ENCODE measurements around the gene MUC5B. TPM values are rescaled to one million over a fixed set of nuclear protein-coding genes. Genes with fewer than 3 reads are reported as not detected.

Gene MUC5B
- total RNA-seq, 2 donors from 2014 or later: not detected

DNA sequence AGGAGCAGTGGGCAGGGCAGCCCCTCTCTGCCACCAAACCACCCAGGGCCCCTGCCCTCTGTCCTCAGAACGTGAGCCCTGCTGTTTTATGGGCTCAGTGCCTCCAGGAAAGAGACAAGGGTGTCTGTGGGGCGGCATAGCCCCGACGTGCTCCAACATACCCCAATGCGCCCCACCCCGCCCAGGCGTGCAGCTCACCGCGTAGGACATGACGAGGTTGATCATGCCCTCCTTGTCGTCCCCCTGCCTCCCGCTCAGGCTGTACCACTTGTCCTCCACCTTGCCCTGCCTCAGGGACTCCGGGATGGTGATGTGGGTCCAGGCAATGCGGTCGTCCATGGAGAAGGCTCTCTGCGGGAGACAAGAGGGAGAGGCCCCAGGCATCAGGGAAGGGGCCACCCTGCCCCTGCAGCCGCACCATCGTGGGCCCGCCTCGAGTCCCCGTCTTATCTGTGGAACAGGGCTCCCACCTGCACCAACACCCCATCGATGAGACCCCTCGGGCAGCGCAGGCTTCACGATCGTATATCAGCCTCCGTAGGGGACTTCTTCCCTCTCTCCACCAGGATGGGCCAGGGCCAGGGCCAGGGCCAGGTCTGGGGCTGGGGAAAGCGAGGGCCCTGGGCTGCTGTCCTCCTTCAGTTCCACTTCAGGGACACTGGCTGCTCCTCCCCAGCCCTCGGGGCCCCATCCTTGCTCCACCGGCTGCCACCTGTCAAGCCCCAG, 65.7 kb downstream of the MUC5B start:
- DNase-seq (ENCODE audit: low spot score in 2 of 2) (no peak), ATAC-seq (no peak)
- Mint-ChIP-seq H3K36me3 (peaks cover 0 to 5% of the 10 kb centered on the region in 2 donors), H3K27ac (no peak overlapping the region), H3K9me3 (no peaks in the 10 kb centered on the region)

DNA sequence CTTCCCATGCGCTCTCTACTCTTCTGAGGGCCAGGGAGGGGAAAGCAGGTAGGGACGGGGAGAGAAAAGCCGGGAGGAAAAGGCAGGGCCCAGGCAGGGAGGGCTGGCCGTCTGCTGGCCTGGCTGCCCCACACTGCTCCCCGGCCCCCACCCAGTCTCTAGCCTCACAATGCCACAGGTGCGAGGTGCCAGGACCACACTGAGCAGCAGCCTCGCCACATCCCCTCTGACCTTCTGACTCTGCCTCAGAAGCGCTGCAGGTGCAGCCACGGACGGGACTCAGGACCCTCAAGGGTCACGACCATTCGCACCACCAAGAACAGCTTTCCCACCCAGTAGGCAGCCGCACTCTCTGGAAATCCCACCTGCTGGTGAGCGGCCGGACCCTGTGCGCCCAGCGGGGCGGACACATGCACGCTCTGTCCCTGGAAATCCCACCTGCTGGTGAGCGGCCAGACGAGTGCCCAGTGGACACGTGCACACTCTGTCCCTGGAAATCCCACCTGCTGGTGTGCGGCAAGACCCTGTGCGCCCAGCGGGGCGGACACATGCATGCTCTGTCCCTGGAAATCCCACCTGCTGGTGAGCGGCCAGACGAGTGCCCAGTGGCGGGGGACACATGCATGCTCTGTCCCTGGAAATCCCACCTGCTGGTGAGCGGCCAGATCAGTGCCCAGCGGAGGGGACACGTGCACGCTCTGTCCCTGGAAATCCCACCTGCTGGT, 66.5 kb downstream of the MUC5B start:
- no peaks in the 10 kb centered on the region for H3K9me3 Mint-ChIP-seq
- no peak overlapping the region for H3K27ac Mint-ChIP-seq
- DNase-seq (ENCODE audit: low spot score in 2 of 2) (no peak), ATAC-seq (no peak)
- H3K36me3 Mint-ChIP-seq: peaks cover 0 to 5% of the 10 kb centered on the region in 2 donors

DNA sequence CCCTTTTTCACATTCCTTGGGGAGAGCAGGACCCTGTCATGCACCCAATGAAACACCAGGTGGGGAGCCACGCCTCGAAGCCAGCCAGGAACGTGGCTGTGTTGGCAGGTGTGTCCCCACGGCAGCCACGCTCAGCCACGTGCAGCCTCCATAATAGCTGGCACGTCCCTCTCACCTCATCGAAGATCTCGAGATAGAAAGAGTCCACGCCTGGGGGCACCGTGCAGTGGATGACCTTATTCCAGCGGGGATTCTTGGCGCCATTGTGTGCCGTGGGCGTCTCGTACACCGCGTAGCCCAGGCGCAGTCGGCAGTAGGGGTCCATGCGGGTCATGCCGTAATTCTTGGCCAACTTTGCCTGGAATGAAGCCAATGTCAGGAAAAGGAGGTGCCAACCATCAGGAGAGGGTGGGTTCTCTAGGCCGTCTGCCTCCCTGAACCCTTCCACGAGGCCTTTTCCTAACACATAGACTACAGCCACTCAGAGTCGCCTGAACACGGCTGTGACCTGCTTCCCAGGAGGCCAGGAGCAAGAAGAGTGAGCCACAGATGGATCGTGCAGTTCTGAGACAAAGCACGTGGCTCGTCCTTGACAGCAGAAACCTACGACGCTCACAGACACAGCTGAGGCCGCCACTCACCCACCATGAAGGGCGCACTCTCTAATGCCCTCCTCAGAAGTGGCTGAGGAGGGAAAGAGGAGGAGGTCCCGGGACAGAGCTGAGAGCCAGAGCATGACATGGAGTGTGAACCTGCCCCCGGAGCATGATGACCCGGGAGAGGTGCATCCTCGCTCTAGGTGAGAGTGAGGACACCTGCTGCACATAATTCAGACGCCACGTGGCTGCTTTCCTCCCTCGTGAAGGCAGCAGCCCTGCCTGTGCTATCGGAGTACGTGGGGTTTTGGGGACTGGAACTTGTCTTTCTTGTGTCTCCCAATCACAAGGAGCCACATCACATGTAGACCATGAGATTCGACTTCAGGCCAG, 67.5 kb downstream of the MUC5B start:
- no peak for DNase-seq (ENCODE audit: low spot score in 2 of 2)
- Mint-ChIP-seq H3K9me3 (no peaks in the 10 kb centered on the region), H3K27ac (no peak overlapping the region), H3K36me3 (peaks cover 0 to 5% of the 10 kb centered on the region in 2 donors)
- ATAC-seq: no peak

DNA sequence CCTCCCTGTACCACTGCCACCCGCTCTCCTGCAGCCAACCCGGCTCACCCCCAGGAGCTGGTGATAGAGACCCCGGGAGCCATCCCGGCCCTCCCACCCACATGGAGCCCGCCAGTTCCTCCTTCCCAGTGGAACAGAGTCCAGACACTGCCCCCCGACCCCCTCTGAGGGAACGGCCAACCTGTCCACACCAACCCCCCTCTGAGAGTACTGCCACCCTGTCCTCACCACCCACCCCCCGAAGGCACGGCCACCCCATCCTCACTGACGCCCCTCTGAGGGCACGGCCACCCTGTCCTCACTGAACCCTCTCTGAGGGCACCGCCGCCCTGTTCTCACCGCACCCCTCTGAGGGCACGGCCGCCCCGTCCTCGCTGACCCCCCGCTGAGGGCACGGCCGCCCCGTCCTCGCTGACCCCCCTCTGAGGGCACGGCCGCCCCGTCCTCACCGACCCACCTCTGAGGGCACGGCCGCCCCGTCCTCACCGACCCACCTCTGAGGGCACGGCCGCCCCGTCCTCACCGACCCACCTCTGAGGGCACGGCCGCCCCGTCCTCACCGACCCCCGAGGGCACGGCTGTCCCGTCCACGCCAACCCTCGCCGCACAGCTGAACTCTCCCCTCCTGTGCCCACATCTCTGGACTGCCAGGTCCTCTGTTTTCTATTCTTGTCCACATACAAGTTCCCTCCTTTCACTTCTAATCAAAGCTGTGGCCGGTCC, 68.6 kb downstream of the MUC5B start:
- ATAC-seq (no peak), DNase-seq (ENCODE audit: low spot score in 2 of 2) (peak in 1 of 2 donors; percentile 28)
- H3K9me3 Mint-ChIP-seq: no peaks in the 10 kb centered on the region
- peaks cover 0 to 5% of the 10 kb centered on the region in 2 donors for H3K36me3 Mint-ChIP-seq
- peak overlapping the region in 1 of 2 donors; percentile 75 for H3K27ac Mint-ChIP-seq

DNA sequence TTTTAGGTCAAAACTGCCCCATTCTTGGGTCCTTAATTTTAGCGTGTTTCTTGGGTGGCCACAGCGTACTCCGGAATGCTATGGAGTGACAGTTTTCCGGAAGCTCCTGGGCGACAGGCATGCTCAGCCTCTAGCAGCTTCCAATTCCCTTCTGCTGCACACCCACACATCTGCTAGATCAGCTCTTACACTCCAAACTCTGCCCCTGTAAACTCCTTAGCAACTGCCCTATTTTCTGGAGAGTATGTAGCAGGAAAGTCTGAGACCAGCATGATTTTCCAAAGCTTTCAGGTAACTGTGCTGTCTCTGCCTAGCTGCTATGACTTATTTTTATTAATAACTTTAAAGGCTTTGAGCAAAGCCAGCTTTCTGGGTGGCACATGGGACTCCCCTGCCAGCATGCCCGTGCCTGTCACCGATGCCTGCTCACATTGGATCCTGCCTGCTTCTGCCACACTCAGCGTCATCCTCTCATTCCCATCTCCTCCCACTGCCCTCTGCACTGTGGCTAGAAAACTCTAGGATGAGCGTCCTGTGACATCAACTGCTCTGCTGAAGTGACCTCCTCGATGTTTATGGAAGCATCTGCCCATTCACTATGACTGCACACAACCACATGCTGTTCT, 69.3 kb downstream of the MUC5B start:
- peak overlapping the region in 1 of 2 donors; percentile 75 for H3K27ac Mint-ChIP-seq
- H3K36me3 Mint-ChIP-seq: no peaks in the 10 kb centered on the region
- ATAC-seq (no peak), DNase-seq (ENCODE audit: low spot score in 2 of 2) (no peak)
- H3K9me3 Mint-ChIP-seq: no peaks in the 10 kb centered on the region

DNA sequence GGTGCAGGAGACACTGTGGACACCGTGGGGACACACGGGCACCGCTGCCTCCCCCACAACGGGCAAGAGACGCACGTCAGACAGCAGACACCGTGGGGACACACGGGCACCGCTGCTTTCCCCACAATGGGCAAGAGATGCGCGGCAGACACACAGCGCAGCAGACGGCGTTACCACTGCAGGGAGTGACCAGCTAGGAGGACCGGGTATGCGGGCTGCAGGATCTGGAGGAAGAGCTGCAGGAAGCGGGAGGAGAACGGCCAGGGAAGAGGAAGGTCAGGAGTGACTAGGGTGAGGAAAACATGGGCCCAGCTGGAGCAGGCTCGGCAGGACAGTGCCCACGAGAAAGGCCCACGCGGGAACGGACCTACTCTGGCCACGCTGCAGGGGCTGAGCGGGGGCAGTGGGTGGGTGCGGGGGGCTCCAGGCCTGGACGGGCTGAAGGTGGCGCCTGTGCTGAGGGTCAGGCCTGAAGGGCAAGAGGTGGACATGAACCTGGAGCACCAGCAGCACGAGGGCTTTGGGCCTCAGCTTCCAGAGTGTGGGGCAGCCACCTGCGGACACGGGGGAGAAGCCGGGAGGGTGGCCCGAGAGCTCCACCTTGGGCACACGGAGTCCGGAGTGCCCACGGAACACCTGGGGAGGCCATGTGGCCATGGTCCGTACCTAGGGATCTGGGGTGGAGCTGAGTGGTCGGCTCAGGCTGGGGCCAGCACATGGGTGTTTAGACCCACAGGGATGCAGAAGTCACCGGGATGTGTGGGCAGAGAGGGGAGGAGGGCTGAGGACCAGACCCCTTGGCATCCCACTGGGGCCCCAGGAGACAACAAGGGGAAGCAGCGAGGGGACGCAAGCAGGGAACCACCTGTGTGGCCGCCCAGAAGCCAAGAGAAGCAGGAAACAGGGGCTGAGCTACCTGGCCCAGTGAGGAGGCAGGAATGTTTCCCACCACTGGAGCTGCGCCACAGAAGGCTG, 70.1 kb downstream of the MUC5B start:
- Mint-ChIP-seq H3K9me3 (no peaks in the 10 kb centered on the region), H3K36me3 (no peaks in the 10 kb centered on the region), H3K27ac (peak overlapping the region in 1 of 2 donors; percentile 65)
- DNase-seq (ENCODE audit: low spot score in 2 of 2) (peak in 1 of 2 donors; percentile 37), ATAC-seq (no peak)

DNA sequence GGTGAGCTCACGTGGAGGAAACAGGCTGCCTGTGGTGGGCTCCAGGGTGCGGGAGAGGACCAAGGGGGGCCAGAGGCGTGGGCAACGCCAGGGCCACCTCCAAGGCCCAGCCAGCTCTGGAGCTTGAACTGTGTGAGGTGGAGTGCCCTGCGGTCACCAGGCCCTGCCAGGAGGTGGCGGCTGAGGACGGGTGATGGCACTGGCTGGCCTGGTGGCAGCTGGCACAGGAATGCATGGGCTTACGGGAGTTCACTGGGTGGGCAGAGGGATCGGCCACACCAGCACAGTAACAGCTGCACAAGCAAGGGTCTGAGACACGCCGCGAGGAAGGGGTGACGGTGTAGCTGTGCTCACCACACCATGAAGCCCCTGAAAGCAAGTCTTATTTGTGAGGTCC, 70.8 kb downstream of the MUC5B start:
- H3K36me3 Mint-ChIP-seq: no peaks in the 10 kb centered on the region

DNA sequence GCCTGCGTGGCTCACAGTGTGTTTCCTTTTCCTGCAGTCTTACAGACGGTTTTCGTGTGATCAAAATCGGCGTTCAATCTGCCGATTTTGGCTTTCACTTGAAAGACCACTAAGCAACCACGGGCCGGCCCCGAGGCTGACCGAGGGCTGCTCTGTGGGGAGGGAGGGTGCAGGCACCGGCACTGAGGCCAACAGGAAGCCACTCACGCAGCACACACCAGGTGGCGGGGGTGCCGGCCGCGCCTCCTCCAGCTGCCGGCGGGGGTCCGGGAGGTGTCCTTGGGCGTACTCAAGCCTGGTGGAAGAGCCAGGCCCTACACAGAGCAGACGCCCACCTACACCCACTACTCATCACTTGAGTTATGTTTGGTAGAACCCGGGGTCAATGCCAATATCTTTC, 72.2 kb downstream of the MUC5B start:
- DNase-seq (ENCODE audit: low spot score in 2 of 2) (peak in 1 of 2 donors; percentile 41), ATAC-seq (no peak)
- Mint-ChIP-seq H3K27ac (no peak overlapping the region), H3K36me3 (no peaks in the 10 kb centered on the region), H3K9me3 (no peaks in the 10 kb centered on the region)

More for the DNA sequence above, 70.8 kb downstream of the MUC5B start:
- DNase-seq (ENCODE audit: low spot score in 2 of 2): peak in 1 of 2 donors; percentile 27
- ATAC-seq: peak in 1 of 2 donors; percentile 62
- H3K9me3 Mint-ChIP-seq: no peaks in the 10 kb centered on the region
- no peak overlapping the region for H3K27ac Mint-ChIP-seq

DNA sequence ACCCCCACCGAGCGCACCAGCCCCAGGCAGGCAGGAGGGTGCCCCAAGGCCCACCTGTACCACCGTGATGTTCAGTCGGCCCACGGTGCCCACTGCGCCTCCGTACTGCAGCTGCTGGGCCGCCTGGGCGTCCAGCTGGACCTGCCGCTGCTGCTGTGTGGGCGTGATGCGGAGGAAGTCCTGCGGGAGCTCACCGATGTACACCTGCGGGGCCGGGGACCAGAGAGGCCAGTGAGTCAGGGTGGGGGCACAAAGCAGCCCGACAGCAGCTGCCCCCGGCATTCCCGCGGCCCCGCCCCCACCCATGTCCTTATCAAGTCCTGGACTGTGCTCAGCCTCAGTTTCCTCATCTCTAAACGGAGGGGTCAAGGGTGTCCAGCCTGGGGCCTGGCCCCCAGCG, 72.7 kb downstream of the MUC5B start:
- Mint-ChIP-seq H3K9me3 (no peaks in the 10 kb centered on the region), H3K36me3 (no peaks in the 10 kb centered on the region), H3K27ac (no peak overlapping the region)
- DNase-seq (ENCODE audit: low spot score in 2 of 2) (peak in 1 of 2 donors; percentile 49), ATAC-seq (no peak)

DNA sequence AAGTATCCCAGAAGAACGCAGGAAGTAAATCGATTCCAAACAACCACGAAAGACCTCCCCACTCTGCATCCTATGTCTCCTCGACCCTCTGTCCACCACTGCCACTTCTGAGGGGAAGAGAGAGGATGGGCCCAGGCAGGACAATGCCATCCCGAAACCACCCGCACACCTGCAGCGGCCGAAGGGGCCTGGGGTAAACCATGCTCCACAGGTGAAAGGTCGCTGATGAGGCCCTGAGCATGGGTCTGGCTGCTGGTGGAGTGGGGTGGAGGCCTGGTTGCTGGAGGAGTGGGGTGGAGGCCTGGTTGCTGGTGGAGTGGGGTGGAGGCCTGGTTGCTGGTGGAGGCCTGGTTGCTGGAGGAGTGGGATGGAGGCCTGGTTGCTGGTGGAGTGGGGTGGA, 73.4 kb downstream of the MUC5B start:
- no peaks in the 10 kb centered on the region for H3K9me3 Mint-ChIP-seq
- ATAC-seq: no peak
- H3K36me3 Mint-ChIP-seq: no peaks in the 10 kb centered on the region
- DNase-seq (ENCODE audit: low spot score in 2 of 2): peak in 1 of 2 donors; percentile 45
- peak overlapping the region in 1 of 2 donors; percentile 44 for H3K27ac Mint-ChIP-seq

DNA sequence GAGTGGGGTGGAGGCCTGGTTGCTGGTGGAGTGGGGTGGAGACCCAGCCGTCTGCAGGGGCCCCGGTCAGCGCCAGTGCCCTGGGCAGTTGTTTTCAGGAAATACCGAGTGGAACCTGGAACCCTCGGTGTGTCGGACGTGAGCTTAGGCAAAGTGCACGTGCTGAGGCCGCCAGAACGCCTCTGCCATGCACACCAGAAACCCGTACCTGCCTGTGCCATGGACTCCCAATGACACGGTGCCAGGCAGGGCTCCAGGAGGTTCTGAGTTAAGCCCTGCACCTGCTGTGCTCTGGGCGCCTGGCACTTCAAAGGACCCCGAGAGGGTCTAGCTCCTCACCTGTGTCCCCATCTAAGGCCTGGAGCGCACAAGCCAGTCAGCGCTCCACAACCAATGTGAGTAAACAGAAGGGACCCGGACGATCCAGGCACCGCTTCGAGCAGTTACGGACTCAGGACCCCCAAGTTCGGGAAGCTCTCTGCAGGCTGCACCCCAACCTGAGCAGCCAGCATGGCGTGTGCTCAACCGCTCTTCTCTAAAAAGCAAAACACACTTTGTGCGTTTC, 74.2 kb downstream of the MUC5B start:
- Mint-ChIP-seq H3K9me3 (no peaks in the 10 kb centered on the region), H3K36me3 (no peaks in the 10 kb centered on the region), H3K27ac (no peak overlapping the region)
- ATAC-seq (no peak), DNase-seq (ENCODE audit: low spot score in 2 of 2) (peak in 1 of 2 donors; percentile 46)

DNA sequence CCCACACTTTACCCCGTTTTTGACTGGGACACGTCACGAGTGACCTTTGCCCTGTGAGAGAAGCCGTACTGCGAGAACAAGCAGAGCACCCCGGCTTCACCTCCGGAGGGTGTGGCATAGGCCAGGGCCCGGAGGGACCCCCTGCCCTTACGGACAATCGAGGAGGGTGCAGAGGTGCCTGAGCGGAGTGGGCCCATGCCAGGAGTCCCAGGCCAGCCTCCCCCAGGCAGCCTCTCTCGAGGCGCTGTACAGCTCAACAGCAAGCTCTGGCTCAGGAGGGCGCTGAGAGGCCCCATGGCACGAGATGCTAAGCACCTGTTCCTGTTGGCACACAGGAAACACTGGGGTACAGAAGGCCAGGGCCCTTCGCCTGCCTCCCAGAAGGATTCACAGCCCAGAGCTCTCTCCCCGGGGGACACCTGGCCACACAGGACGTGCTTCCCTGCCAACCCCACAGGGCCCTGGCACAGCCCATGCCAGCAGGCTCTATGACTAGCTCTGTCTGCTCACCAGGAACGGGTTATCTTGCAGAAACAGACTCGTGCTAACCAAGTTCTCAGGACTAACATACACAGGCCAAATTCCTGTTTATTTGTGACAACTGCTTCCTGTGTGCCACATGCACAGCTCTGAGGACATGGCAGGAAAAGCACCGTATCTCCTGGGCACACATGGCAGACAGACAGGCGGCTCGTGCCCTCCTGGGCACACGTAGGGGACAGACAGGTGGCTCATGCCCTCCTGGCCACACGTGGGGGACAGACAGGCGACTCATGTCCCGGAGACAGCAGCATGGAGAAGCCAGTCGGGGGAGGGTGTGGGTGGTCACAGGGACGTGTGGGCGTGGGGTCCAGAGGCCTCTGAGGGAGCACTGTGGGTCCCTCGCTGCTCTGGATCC, 75.0 kb downstream of the MUC5B start:
- Mint-ChIP-seq H3K9me3 (no peaks in the 10 kb centered on the region), H3K27ac (peak overlapping the region in 1 of 2 donors; percentile 29), H3K36me3 (no peaks in the 10 kb centered on the region)
- peak in 1 of 2 donors; percentile 51 for DNase-seq (ENCODE audit: low spot score in 2 of 2)
- no peak for ATAC-seq

DNA sequence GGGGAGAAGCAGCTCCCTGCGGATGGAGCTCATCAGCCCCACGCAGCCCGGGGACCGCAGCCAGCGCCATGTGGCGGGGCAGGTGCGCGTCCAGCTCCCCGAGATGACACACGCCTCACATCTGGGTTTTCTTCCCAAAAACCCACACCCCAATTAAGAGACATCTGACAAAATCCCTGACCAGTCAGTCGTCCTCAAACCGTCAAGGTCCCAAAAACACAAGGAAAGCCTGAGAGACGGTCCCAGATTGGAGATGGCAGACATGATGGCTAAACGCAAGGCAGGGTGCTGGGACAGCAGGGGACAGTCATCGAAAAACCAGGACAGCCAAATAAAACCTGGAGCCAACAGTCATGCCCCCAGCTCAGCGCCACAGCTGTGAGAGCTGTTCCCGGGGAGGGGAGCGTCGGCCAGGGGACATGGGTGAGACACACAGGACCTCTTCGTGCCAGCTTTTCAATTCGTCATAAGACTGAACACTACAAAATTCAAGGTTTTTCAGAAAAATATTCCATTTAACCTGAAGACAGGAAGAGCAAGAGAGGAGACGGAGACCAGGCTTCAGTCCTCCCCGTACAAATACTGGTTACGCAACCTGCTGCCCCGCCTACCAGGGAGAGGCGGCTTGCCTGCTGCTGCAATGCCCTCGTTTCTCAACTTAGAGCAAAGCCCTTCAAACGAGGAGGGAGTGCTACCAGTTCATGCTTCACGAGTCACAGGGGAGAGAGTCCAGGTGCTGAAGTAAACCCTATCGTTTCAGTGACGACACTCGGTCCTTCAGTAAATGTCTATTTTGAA, 76.0 kb downstream of the MUC5B start:
- DNase-seq (ENCODE audit: low spot score in 2 of 2) (peak in 1 of 2 donors; percentile 39), ATAC-seq (no peak)
- no peaks in the 10 kb centered on the region for H3K9me3 Mint-ChIP-seq
- no peaks in the 10 kb centered on the region for H3K36me3 Mint-ChIP-seq
- no peak overlapping the region for H3K27ac Mint-ChIP-seq

Data from activated naive CD4-positive, alpha-beta T cell treated with anti-CD3 and anti-CD28 coated beads, Interleukin-2, amount 50 U/mL, for 72 hours (primary cell).